NCI-H69 (cell line): ENCODE results near the gene SND1.

Source experiments
- DNase-seq: peaks from one replicate; lab custom pipeline; 2025; lab: John Stamatoyannopoulos, UW

SND1 gene

GRCh38 chr7:128136215-128136597 lies 484.2 kb downstream of the SND1 start:
- DNase-seq = no peak

- DNase-seq = peak; percentile 78
These were observed 485.2 kb downstream of the SND1 start for GRCh38 chr7:128137181-128137580.

GRCh38 chr7:128139406-128139805 lies 487.4 kb downstream of the SND1 start:
- no peak for DNase-seq

- DNase-seq = no peak
These were observed 489.7 kb downstream of the SND1 start for GRCh38 chr7:128141683-128142195.
